OCI-LY3 (cell line): ENCODE results near the gene KCNN3.

ENCODE experiments used
- H2AFZ ChIP-seq: fragments of 200-600, 300-600 bp; shearing (Covaris generic); 2 replicates; pipeline ENCODE4 v1.6.0; 2014; ENCODE audit warnings: antibody characterized with exemption, low read depth, low read length
- H3K27ac ChIP-seq: fragments of 200-600, 300-600 bp; sonication (generic); 2 replicates; pipeline ENCODE4 v1.5.1; 2014; ENCODE audit warnings: mild to moderate bottlenecking, low read length, moderate library complexity, mixed read lengths
- H3K27me3 ChIP-seq: fragments of 200-600, 300-600 bp; sonication (generic); 2 replicates; pipeline ENCODE4 v1.6.1; 2014; ENCODE audit warnings: low read depth, low read length, mixed read lengths
- H3K36me3 ChIP-seq: fragments of 200-600, 300-600 bp; sonication (generic); replicated peaks from 2 replicates; pipeline ENCODE3; 2014; ENCODE audit warnings: low read depth, low read length, mixed read lengths
- H3K4me1 ChIP-seq: fragments of 300-600, 200-600 bp; sonication (generic); 2 replicates; pipeline ENCODE4 v1.6.1; 2014; ENCODE audit warnings: low read length, mixed read lengths
- H3K4me2 ChIP-seq: fragments of 200-600, 300-600 bp; sonication (generic); 2 replicates; pipeline ENCODE4 v1.6.1; 2014; ENCODE audit warnings: low read length, mixed read lengths
- H3K4me3 ChIP-seq: fragments of 300-600, 200-600 bp; sonication (generic); 2 replicates; pipeline ENCODE4 v1.5.1; 2014; ENCODE audit warnings: antibody characterized with exemption, mild to moderate bottlenecking, low read length, moderate library complexity
- H3K79me2 ChIP-seq: fragments of 300-600, 200-600 bp; shearing (Covaris generic); 2 replicates; pipeline ENCODE4 v1.6.1; 2014; ENCODE audit warnings: mild to moderate bottlenecking, low read length, mixed read lengths
- H3K9ac ChIP-seq: fragments of 300-600, 200-600 bp; shearing (Covaris generic); 2 replicates; pipeline ENCODE4 v1.6.0; 2014; ENCODE audit warnings: mild to moderate bottlenecking, low read length, moderate library complexity
- H3K9me3 ChIP-seq: fragments of 200-600, 300-600 bp; shearing (Covaris generic); 2 replicates; pipeline ENCODE4 v1.6.1; 2014; ENCODE audit warnings: low read length, mixed read lengths; ENCODE audit not compliant: insufficient read depth
- H4K20me1 ChIP-seq: fragments of 200-600, 300-600 bp; sonication (generic); 2 replicates; pipeline ENCODE4 v1.6.1; 2016; ENCODE audit warnings: low read length, mixed read lengths; ENCODE audit not compliant: insufficient read depth
- EZH2phosphoT487 ChIP-seq: fragments of 200-600 bp; shearing (Covaris generic); IDR thresholded peaks from 2 replicates; pipeline ENCODE4 v1.6.1; 2018; ENCODE audit warnings: antibody characterized with exemption, mixed run types, low read depth
- TF ChIP-seq, protein P1 (sequence below): fragments of 200-600, 300-600 bp; sonication (generic); IDR thresholded peaks from 2 replicates; pipeline ENCODE4 v1.5.1; 2014; ENCODE audit warnings: antibody characterized with exemption, low read length, low read depth

KCNN3 gene

DNA sequence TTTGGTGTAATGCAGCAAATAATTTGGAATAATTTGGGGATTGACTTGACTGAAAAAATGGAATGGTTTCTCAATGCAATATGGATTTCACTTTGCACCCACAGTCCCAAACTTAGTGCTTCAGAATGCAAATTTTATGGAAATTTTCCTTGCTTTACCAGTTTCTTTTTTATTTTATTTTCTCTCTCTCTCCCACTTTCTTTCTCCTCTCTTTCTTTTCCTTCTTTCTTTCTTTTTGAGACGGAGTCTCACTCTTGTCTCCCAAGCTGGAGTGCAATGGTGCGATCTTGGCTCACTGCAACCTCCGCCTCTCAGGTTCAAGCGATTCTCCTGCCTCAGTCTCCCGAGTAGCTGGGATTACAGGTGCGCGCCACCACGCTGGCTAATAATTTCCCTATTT lies 110.3 kb downstream of the KCNN3 start:
- no peaks in the 10 kb centered on the region for H3K9me3 ChIP-seq
- TF ChIP-seq, protein P1, sequence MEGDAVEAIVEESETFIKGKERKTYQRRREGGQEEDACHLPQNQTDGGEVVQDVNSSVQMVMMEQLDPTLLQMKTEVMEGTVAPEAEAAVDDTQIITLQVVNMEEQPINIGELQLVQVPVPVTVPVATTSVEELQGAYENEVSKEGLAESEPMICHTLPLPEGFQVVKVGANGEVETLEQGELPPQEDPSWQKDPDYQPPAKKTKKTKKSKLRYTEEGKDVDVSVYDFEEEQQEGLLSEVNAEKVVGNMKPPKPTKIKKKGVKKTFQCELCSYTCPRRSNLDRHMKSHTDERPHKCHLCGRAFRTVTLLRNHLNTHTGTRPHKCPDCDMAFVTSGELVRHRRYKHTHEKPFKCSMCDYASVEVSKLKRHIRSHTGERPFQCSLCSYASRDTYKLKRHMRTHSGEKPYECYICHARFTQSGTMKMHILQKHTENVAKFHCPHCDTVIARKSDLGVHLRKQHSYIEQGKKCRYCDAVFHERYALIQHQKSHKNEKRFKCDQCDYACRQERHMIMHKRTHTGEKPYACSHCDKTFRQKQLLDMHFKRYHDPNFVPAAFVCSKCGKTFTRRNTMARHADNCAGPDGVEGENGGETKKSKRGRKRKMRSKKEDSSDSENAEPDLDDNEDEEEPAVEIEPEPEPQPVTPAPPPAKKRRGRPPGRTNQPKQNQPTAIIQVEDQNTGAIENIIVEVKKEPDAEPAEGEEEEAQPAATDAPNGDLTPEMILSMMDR: no peak
- TF ChIP-seq EZH2phosphoT487: no peak
- no peak overlapping the region for H3K4me3 ChIP-seq
- no peak overlapping the region for H3K4me2 ChIP-seq
- no peaks in the 10 kb centered on the region for H3K4me1 ChIP-seq
- peaks cover 14% of the 10 kb centered on the region; the same call in 1 of the 2 replicates for H3K27me3 ChIP-seq
- no peak overlapping the region for H3K27ac ChIP-seq
- H2AFZ ChIP-seq: no peak overlapping the region
- H4K20me1 ChIP-seq: no peaks in the 10 kb centered on the region
- H3K36me3 ChIP-seq: no peaks in the 10 kb centered on the region
- no peaks in the 10 kb centered on the region for H3K79me2 ChIP-seq
- no peak overlapping the region for H3K9ac ChIP-seq

DNA sequence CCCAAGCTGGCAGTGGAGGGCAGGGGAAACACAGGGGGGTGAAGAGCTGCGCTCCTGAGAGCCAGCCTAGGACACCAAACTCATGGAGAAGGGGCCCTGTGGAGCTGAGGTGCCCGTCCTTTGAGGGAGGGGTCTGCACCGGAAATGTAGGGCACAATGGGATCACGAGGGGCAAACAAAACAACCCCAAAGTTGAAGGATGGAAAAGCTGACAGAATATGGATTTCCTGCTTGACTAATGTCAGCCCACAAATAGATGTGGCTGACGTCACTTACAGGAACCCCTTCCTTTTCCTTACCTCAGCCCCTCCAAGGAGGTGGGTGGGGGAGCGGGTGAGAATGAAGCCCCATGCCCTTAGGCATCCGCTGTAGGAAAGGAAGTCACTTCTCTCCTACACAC lies 110.9 kb downstream of the KCNN3 start:
- H3K79me2 ChIP-seq: no peaks in the 10 kb centered on the region
- H3K4me3 ChIP-seq: no peak overlapping the region
- no peaks in the 10 kb centered on the region for H3K4me1 ChIP-seq
- peaks cover 13% of the 10 kb centered on the region; the same call in 1 of the 2 replicates for H3K27me3 ChIP-seq
- H4K20me1 ChIP-seq: no peaks in the 10 kb centered on the region
- no peak overlapping the region for H3K27ac ChIP-seq
- no peak overlapping the region for H3K4me2 ChIP-seq
- H3K36me3 ChIP-seq: no peaks in the 10 kb centered on the region
- H2AFZ ChIP-seq: no peak overlapping the region
- no peak overlapping the region for H3K9ac ChIP-seq
- TF ChIP-seq, protein P1: no peak
- no peak for TF ChIP-seq EZH2phosphoT487
- no peaks in the 10 kb centered on the region for H3K9me3 ChIP-seq

DNA sequence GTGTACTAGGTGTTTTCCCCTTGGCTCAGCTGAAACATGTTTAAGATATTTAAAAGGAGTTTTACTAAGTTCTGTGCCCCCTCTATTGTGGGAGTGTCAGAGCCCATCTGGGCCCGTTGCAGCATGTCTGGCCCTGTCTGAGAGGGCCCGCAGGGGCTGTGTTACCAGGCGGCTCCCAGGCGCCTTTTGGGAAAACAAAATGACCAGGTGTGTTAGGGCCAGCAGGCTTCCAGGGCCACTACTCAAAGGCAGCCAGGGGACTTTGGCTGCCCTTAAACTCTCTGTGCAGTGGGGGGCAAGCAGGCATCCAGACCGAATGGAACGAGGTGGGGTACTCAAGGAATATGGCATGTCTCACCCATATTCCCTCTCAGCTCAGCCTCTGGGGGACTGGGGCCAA lies 111.7 kb downstream of the KCNN3 start:
- H3K27ac ChIP-seq: no peak overlapping the region
- no peaks in the 10 kb centered on the region for H4K20me1 ChIP-seq
- no peaks in the 10 kb centered on the region for H3K36me3 ChIP-seq
- H3K4me2 ChIP-seq: no peak overlapping the region
- H2AFZ ChIP-seq: no peak overlapping the region
- H3K9me3 ChIP-seq: no peaks in the 10 kb centered on the region
- no peak overlapping the region for H3K4me3 ChIP-seq
- H3K9ac ChIP-seq: no peak overlapping the region
- H3K27me3 ChIP-seq: peaks cover 5% of the 10 kb centered on the region; the same call in 1 of the 2 replicates
- H3K4me1 ChIP-seq: no peaks in the 10 kb centered on the region
- no peaks in the 10 kb centered on the region for H3K79me2 ChIP-seq
- no peak for TF ChIP-seq EZH2phosphoT487
- TF ChIP-seq, protein P1: no peak

DNA sequence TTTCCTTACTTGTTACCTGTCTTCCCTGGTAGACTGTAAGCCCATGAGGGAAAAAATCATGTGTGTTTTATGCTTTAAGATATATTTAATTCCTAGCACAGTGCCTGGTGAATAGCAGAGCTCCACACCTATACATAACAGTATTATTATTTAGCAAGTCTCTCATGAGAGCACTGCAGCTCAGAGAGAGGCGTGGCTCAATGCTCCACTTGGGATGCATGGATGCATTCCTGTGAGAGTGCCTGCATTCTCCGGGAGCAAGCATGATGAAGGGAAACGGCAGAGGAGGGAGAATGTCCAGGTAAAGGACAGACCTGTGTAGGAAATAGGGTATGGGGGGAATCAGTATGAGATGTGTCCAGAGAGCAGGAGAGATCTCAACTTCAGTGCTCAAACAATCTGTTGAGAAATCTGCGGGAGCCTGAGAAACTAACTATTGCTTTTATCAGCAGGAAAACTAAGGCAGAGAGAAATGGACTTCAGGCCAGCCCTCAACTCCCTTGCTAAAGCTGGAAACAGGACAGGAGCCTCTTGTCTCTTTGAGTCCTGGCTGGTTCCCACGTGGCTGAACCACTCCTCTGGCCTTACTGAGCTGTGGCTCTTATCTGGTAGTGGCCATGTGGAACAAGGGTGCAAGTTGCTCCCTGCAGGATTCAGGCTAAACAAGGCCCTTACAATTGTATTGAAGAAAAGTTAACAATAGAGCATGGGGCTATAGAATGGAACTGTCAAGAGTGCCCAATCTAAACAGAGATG lies 113.1 kb downstream of the KCNN3 start:
- H2AFZ ChIP-seq: no peak overlapping the region
- peaks cover 3% of the 10 kb centered on the region; the same call in 1 of the 2 replicates for H3K27me3 ChIP-seq
- H3K4me3 ChIP-seq: no peak overlapping the region
- H3K9ac ChIP-seq: no peak overlapping the region
- H3K36me3 ChIP-seq: no peaks in the 10 kb centered on the region
- no peaks in the 10 kb centered on the region for H3K9me3 ChIP-seq
- H3K79me2 ChIP-seq: no peaks in the 10 kb centered on the region
- no peak for TF ChIP-seq EZH2phosphoT487
- no peaks in the 10 kb centered on the region for H3K4me1 ChIP-seq
- no peak overlapping the region for H3K4me2 ChIP-seq
- no peak overlapping the region for H3K27ac ChIP-seq
- H4K20me1 ChIP-seq: no peaks in the 10 kb centered on the region
